Prostate gland (tissue), 2 donors: Measurements from ENCODE around the gene RBM15B. TPM values are rescaled to one million over a fixed set of nuclear protein-coding genes. Genes with fewer than 3 reads are reported as not detected.

Source experiments
- DNase-seq: peaks from one replicate; pipeline ENCODE4 v3.0.0-alpha.2; 2019; ENCODE audit warnings: low spot score
- H3K27ac ChIP-seq, 2 donors: fragments of 200-600 bp; sonication (generic); 2 replicates each; pipeline ENCODE4 v1.5.1; 2017 to 2019
- H3K27me3 ChIP-seq: fragments of 200-600 bp; sonication (generic); replicated peaks from 2 replicates; pipeline ENCODE4 v1.5.1; 2019; ENCODE audit not compliant: insufficient read depth
- H3K36me3 ChIP-seq, 2 donors: fragments of 200-600 bp; sonication (generic); 1 replicate in 1 of 2; 2 replicates in 1 of 2; pipeline versions ENCODE4 v1.5.1 to v1.8.1; 2017 to 2019
- H3K4me1 ChIP-seq: fragments of 200-600 bp; sonication (generic); replicated peaks from 2 replicates; pipeline ENCODE4 v1.5.1; 2019
- H3K4me3 ChIP-seq, 2 donors: fragments of 200-600 bp; sonication (generic); 2 replicates each; pipeline ENCODE4 v1.5.1; 2017 to 2019
- H3K9me3 ChIP-seq: fragments of 200-600 bp; sonication (generic); 2 replicates; pipeline ENCODE4 v1.5.1; 2017
- CTCF ChIP-seq, 4 experiments: fragments of 200-600 bp in 2 of 4; fragments of 450-650 bp in 2 of 4; sonication (generic) in 2 of 4; IDR thresholded peaks; 1 replicate in 3 of 4; 2 replicates in 1 of 4; pipeline ENCODE4 v1.5.1; 2016 to 2019; ENCODE audit warnings: antibody characterized with exemption in 4 of 4, mild to moderate bottlenecking in 2 of 4, moderate library complexity in 2 of 4
- POLR2A ChIP-seq: fragments of 450-650 bp; IDR thresholded peaks from one replicate; pipeline ENCODE4 v1.6.1; 2016; ENCODE audit warnings: antibody characterized with exemption, mild to moderate bottlenecking
- POLR2AphosphoS5 ChIP-seq: sonication (generic); formaldehyde crosslinking; IDR thresholded peaks from one replicate; pipeline ENCODE4 v1.6.1; 2017; ENCODE audit warnings: antibody characterized with exemption
- WGBS: methylation state at CpG from one replicate; pipeline ENCODE4 v1.1.5; 2018; 5-methylcytosine and 5-hydroxymethylcytosine counted together
- intact Hi-C: fragments of 100-400 bp; cut with DNase I; formaldehyde crosslinking; loops from one replicate; pipeline ENCODE4 v1.14.2; 2022
- total RNA-seq, 2 donors: library from RNA; depleted of rRNA; stranded (reverse); fragments of >200 nt; gene quantifications; one replicate each; pipeline ENCODE4 v1.1.0, GENCODE V29; 2016

The RBM15B gene
- total RNA-seq, 2 donors from 2014 or later: 34.1 to 40.1 TPM

- Histone ChIP-seq H3K9me3 (no peaks in the 10 kb centered on the region), H3K27me3 (no peaks in the 10 kb centered on the region), H3K4me1 (no peaks in the 10 kb centered on the region), H3K4me3 (no peak overlapping the region), H3K27ac (no peak overlapping the region), H3K36me3 (no peaks in the 10 kb centered on the region)
- peak; percentile 56 for DNase-seq
- WGBS: 33% methylated on average over 4 of the region's 4 CpGs
- peak; percentile 11 for TF ChIP-seq POLR2AphosphoS5
- peak; percentile 33 to 84 (median 76) for TF ChIP-seq CTCF (IDR thresholded peaks at IDR 0.05)
- no peak for TF ChIP-seq POLR2A
- intact Hi-C loops: loop anchor here (2.0 to 5.0 kb wide), 3 partner anchors 270 to 755 kb away; partner anchors contain the start of gene MAPKAPK3
Measured at GRCh38 chr3:51371943-51372557, 19.0 kb upstream of the RBM15B start.

GRCh38 chr3:51373658-51374421, 17.2 kb upstream of the RBM15B start:
- Histone ChIP-seq H3K9me3 (no peaks in the 10 kb centered on the region), H3K4me1 (no peaks in the 10 kb centered on the region), H3K27ac (no peak overlapping the region), H3K4me3 (no peak overlapping the region), H3K27me3 (no peaks in the 10 kb centered on the region), H3K36me3 (no peaks in the 10 kb centered on the region)
- intact Hi-C loops: loop anchor here (2.0 to 5.0 kb wide), 3 partner anchors 272 to 757 kb away; partner anchors contain the start of gene MAPKAPK3
- no peak for DNase-seq
- no peak for TF ChIP-seq CTCF (IDR thresholded peaks at IDR 0.05)
- TF ChIP-seq POLR2AphosphoS5: no peak
- no peak for TF ChIP-seq POLR2A
- WGBS: 78% methylated on average over 5 of the region's 5 CpGs

- TF ChIP-seq POLR2A: no peak
- no peak for TF ChIP-seq POLR2AphosphoS5
- no peak for TF ChIP-seq CTCF (IDR thresholded peaks at IDR 0.05)
- 93% methylated on average over 11 of the region's 11 CpGs for WGBS
- Histone ChIP-seq H3K36me3 (no peaks in the 10 kb centered on the region), H3K4me3 (no peak overlapping the region), H3K27me3 (no peaks in the 10 kb centered on the region), H3K9me3 (no peaks in the 10 kb centered on the region), H3K4me1 (no peaks in the 10 kb centered on the region), H3K27ac (no peak overlapping the region)
- intact Hi-C loops: loop anchor here (5.0 kb wide), 2 partner anchors 272 to 697 kb away; no protein-coding TSS in a partner anchor
- DNase-seq: no peak
Measured at GRCh38 chr3:51374456-51374855, 16.6 kb upstream of the RBM15B start.

GRCh38 chr3:51375136-51375535, 15.9 kb upstream of the RBM15B start:
- TF ChIP-seq CTCF (IDR thresholded peaks at IDR 0.05): no peak
- TF ChIP-seq POLR2A: no peak
- no peak for TF ChIP-seq POLR2AphosphoS5
- DNase-seq: no peak
- intact Hi-C loops: no loop called here

More at GRCh38 chr3:51375136-51375535, 15.9 kb upstream of the RBM15B start:
- Histone ChIP-seq H3K9me3 (no peaks in the 10 kb centered on the region), H3K4me3 (no peak overlapping the region), H3K4me1 (no peaks in the 10 kb centered on the region), H3K27ac (no peak overlapping the region), H3K36me3 (no peaks in the 10 kb centered on the region), H3K27me3 (no peaks in the 10 kb centered on the region)
